Endothelial cell of umbilical vein (primary cell): ENCODE measurements around the gene CASP9. TPM values are rescaled to one million over a fixed set of nuclear protein-coding genes. Genes with fewer than 3 reads are reported as not detected.

ENCODE experiments used
- BruUV-seq: library from RNA; stranded (reverse); fragments of 400-500 nt; replicated peaks from 2 replicates; lab custom pipeline; 2021; lab: Mats Ljungman, UMichigan
- CTCF ChIA-PET: fragments of 300-600, 350-600 bp; sonication (Branson Sonifier 250); formaldehyde crosslinking; loops from one replicate; lab custom pipeline; 2021; ENCODE audit warnings: antibody characterized with exemption, inconsistent platforms; lab: Charles Lee
- POLR2A ChIA-PET: fragments of 300-600, 350-600 bp; sonication (Branson Sonifier 250); formaldehyde crosslinking; loops from one replicate; lab custom pipeline; 2021; ENCODE audit warnings: antibody characterized with exemption, inconsistent platforms; lab: Charles Lee
- DNase-seq: peaks from one replicate; pipeline ENCODE4 v3.0.0-alpha.2; 2011; ENCODE audit warnings: low read depth, low spot score
- FAIRE-seq: peaks from 2 replicates; lab custom pipeline; 2011; peaks lifted over from hg19 to GRCh38; lab: Jason Lieb, UNC
- H2AFZ ChIP-seq: 2 replicates; pipeline ENCODE4 v1.6.0; 2012; ENCODE audit warnings: low read depth, low read length, control low read depth, inconsistent platforms
- H3K27ac ChIP-seq: 2 replicates; pipeline ENCODE4 v1.5.1; 2011; ENCODE audit warnings: low read depth, mild to moderate bottlenecking, control low read depth, low read length, moderate library complexity; ENCODE audit not compliant: insufficient read depth
- H3K27me3 ChIP-seq, 2 experiments: 2 replicates each; pipeline versions ENCODE4 v1.6.0 to v1.6.1; 2011; ENCODE audit warnings: low read length in 2 of 2, mixed read lengths in 1 of 2; ENCODE audit not compliant: control insufficient read depth in 2 of 2, insufficient read depth in 2 of 2
- H3K36me3 ChIP-seq, 2 experiments: 2 replicates in 1 of 2; 3 replicates in 1 of 2; pipeline ENCODE4 v1.5.1; 2011; ENCODE audit warnings: low read length in 2 of 2, mild to moderate bottlenecking in 1 of 2, moderate library complexity in 1 of 2; ENCODE audit not compliant: control insufficient read depth in 2 of 2, insufficient read depth in 2 of 2; ENCODE audit errors: extremely low read depth in 1 of 2
- H3K4me1 ChIP-seq: 3 replicates; pipeline ENCODE4 v1.5.1; 2011; ENCODE audit warnings: mild to moderate bottlenecking, low read length; ENCODE audit not compliant: control insufficient read depth, insufficient read depth; ENCODE audit errors: extremely low read depth
- H3K4me2 ChIP-seq: 2 replicates; pipeline ENCODE4 v1.6.1; 2011; ENCODE audit warnings: low read length, control low read depth, mixed read lengths; ENCODE audit not compliant: insufficient read depth
- H3K4me3 ChIP-seq, 3 experiments: fragments of 200-600 bp in 1 of 3; sonication (generic), shearing (Covaris generic) in 1 of 3; replicated peaks in 1 of 3; 2 replicates each; pipeline ENCODE4 v1.5.1; 2011 to 2016; ENCODE audit warnings: control low read depth in 3 of 3, low read length in 3 of 3, mild to moderate bottlenecking in 2 of 3, inconsistent platforms in 1 of 3, low read depth in 1 of 3, moderate library complexity in 1 of 3; ENCODE audit not compliant: insufficient read depth in 1 of 3
- H3K79me2 ChIP-seq: 2 replicates; pipeline ENCODE4 v1.6.0; 2012; ENCODE audit warnings: low read length, inconsistent platforms; ENCODE audit not compliant: control insufficient read depth, insufficient read depth
- H3K9ac ChIP-seq: replicated peaks from 2 replicates; pipeline ENCODE3; 2011; ENCODE audit warnings: low read length, control low read depth; ENCODE audit not compliant: insufficient read depth; ENCODE audit errors: extremely low read depth
- H3K9me1 ChIP-seq: replicated peaks from 3 replicates; pipeline ENCODE4 v1.6.0; 2011; ENCODE audit warnings: mild to moderate bottlenecking, low read length; ENCODE audit not compliant: control insufficient read depth, insufficient read depth; ENCODE audit errors: extremely low read depth
- H3K9me3 ChIP-seq: replicated peaks from 2 replicates; pipeline ENCODE4 v1.5.1; 2012; ENCODE audit warnings: low read length, inconsistent platforms; ENCODE audit not compliant: control insufficient read depth, insufficient read depth
- H4K20me1 ChIP-seq: replicated peaks from 2 replicates; pipeline ENCODE3; 2011; ENCODE audit warnings: mild to moderate bottlenecking, low read length; ENCODE audit not compliant: control insufficient read depth, insufficient read depth; ENCODE audit errors: extremely low read depth
- CTCF ChIP-seq, 2 donors: IDR thresholded peaks; 1 replicate in 1 of 2; 2 replicates in 1 of 2; pipeline ENCODE4 v1.5.1; 2011; ENCODE audit warnings: low read length in 2 of 2, mild to moderate bottlenecking in 2 of 2, moderate library complexity in 2 of 2, control low read depth in 1 of 2, inconsistent platforms in 1 of 2, low read depth in 1 of 2; ENCODE audit not compliant: insufficient read depth in 1 of 2; ENCODE audit errors: extremely low read depth in 1 of 2
- EZH2 ChIP-seq: IDR thresholded peaks from 2 replicates; pipeline ENCODE4 v1.6.1; 2012; ENCODE audit warnings: borderline replicate concordance, low read depth, mild to moderate bottlenecking, moderate library complexity, low read length, inconsistent platforms; ENCODE audit not compliant: severe bottlenecking
- FOS ChIP-seq: IDR thresholded peaks from 2 replicates; pipeline ENCODE4 v1.6.1; 2011; ENCODE audit warnings: mild to moderate bottlenecking, low read length, moderate library complexity, borderline replicate concordance; ENCODE audit not compliant: insufficient read depth
- GATA2 ChIP-seq: IDR thresholded peaks from 2 replicates; pipeline ENCODE4 v1.7.0; 2011; ENCODE audit warnings: low read depth, mild to moderate bottlenecking, moderate library complexity, mixed read lengths, low read length; ENCODE audit not compliant: insufficient read length, insufficient read depth
- JUN ChIP-seq: IDR thresholded peaks from 2 replicates; pipeline ENCODE4 v1.6.1; 2011; ENCODE audit warnings: borderline replicate concordance, low read depth; ENCODE audit not compliant: insufficient read length, insufficient read depth
- MAX ChIP-seq: IDR thresholded peaks from 2 replicates; pipeline ENCODE4 v1.6.1; 2011; ENCODE audit not compliant: insufficient read depth, insufficient read length
- MYC ChIP-seq: IDR thresholded peaks from one replicate; pipeline ENCODE4 v1.6.1; 2011; ENCODE audit warnings: mild to moderate bottlenecking, low read depth, low read length
- POLR2A ChIP-seq: IDR thresholded peaks from 2 replicates; pipeline ENCODE4 v1.6.1; 2012; ENCODE audit warnings: low read depth, mild to moderate bottlenecking, control low read depth, low read length
- POLR2AphosphoS5 ChIP-seq: IDR thresholded peaks from 2 replicates; pipeline ENCODE4 v1.6.1; 2012; ENCODE audit warnings: low read depth, mild to moderate bottlenecking, control low read depth, low read length, moderate library complexity; ENCODE audit not compliant: insufficient read depth
- dilution Hi-C: fragments of 300-500 bp; cut with MboI; formaldehyde crosslinking; loops from one replicate; pipeline ENCODE4 v1.15.0; 2019; ENCODE audit warnings: low sequenced_read_pairs; ENCODE audit not compliant: extremely low pct_ligation_motif_present
- intact Hi-C: fragments of 100-400 bp; cut with micrococcal nuclease; formaldehyde crosslinking; loops from one replicate; pipeline ENCODE4 v1.10.0; 2022
- polyA plus RNA-seq, 4 experiments: library from polyadenylated mRNA; depleted of rRNA in 3 of 4; stranded (reverse) in 3 of 4; unstranded in 1 of 4; fragments of >200 nt; gene quantifications; 2 replicates each; pipeline versions ENCODE4 v1.2.1 to v1.2.3, GENCODE V29; 2011 to 2012; ENCODE audit warnings: missing spikeins in 1 of 4
- total RNA-seq: library from RNA; stranded (reverse); gene quantifications from 2 replicates; pipeline ENCODE4 v1.2.3, GENCODE V29; 2021

The CASP9 gene
- total and polyA plus RNA-seq, 2 donors (not counting 3 experiments of a cell fraction or from before 2014, with no cell fraction given): 10.5 to 14.1 TPM

GRCh38 chr1:15568387-15569073 lies 44.5 kb upstream of the CASP9 start:
- Histone ChIP-seq H3K27ac (no peak overlapping the region), H2AFZ (no peak overlapping the region), H3K27me3 (no peaks in the 10 kb centered on the region), H3K4me1 (peaks cover 2% of the 10 kb centered on the region), H3K4me2 (no peak overlapping the region), H3K9me1 (no peaks in the 10 kb centered on the region), H4K20me1 (no peaks in the 10 kb centered on the region), H3K4me3 (no peak overlapping the region), H3K79me2 (no peaks in the 10 kb centered on the region), H3K9me3 (no peaks in the 10 kb centered on the region), H3K36me3 (peaks cover 17 to 30% of the 10 kb centered on the region in 2 experiments), H3K9ac (no peak overlapping the region)
- CTCF ChIA-PET: interaction anchor here (1.6 kb wide), 1 partner anchor 11 kb away, joined by 5 read pairs; no protein-coding TSS in a partner anchor
- FAIRE-seq (no peak), DNase-seq (no peak)
- no TSS peak for BruUV-seq
- no peak for TF ChIP-seq EZH2
- TF ChIP-seq JUN: no peak
- no peak for TF ChIP-seq POLR2A
- no peak for TF ChIP-seq FOS
- no peak for TF ChIP-seq POLR2AphosphoS5
- no peak for TF ChIP-seq GATA2
- TF ChIP-seq MAX: no peak
- TF ChIP-seq CTCF (IDR thresholded peaks at IDR 0.05; ENCODE audit: extremely low read depth in 1 of 2, insufficient read depth in 1 of 2, low read depth in 1 of 2, low read length in 2 of 2): no peak
- no peak for TF ChIP-seq MYC
- intact Hi-C loops (no loop called here), dilution Hi-C loops (no loop called here)
- POLR2A ChIA-PET: no interaction called here
